DND-41 (cell line): Measurements from ENCODE around the gene GORASP2.

ENCODE experiments used
- ATAC-seq: fragments of 200-7000 bp; cut with Tn5 transposase; 3 replicates; pipeline ENCODE4 v1.9.1; 2021; ENCODE audit warnings: low read depth; ENCODE audit not compliant: insufficient read depth
- DNase-seq: peaks from one replicate; pipeline ENCODE4 v3.0.0-alpha.2; 2020
- H2AFZ ChIP-seq: 2 replicates; pipeline ENCODE4 v1.6.0; 2012; ENCODE audit warnings: low read depth, low read length
- H3K27ac ChIP-seq: 2 replicates; pipeline ENCODE4 v1.5.1; 2012; ENCODE audit warnings: low read length, inconsistent platforms
- H3K27me3 ChIP-seq: fragments of 200-600 bp; sonication (generic); 2 replicates; pipeline ENCODE4 v1.6.0; 2012; ENCODE audit warnings: low read length, mild to moderate bottlenecking, inconsistent platforms; ENCODE audit not compliant: insufficient read depth, poor library complexity
- H3K36me3 ChIP-seq: 2 replicates; pipeline ENCODE4 v1.5.1; 2012; ENCODE audit warnings: low read length, inconsistent platforms; ENCODE audit not compliant: insufficient read depth
- H3K4me1 ChIP-seq: 2 replicates; pipeline ENCODE4 v1.5.1; 2012; ENCODE audit warnings: mild to moderate bottlenecking, low read length; ENCODE audit not compliant: insufficient read depth
- H3K4me2 ChIP-seq: 2 replicates; pipeline ENCODE4 v1.6.0; 2012; ENCODE audit warnings: mild to moderate bottlenecking, moderate library complexity, low read length, inconsistent platforms; ENCODE audit not compliant: insufficient read depth
- H3K4me3 ChIP-seq, 2 experiments: fragments of 200-600 bp in 1 of 2; shearing (Covaris generic) in 1 of 2; 2 replicates each; pipeline ENCODE4 v1.5.1; 2012 to 2016; ENCODE audit warnings: inconsistent platforms in 2 of 2, low read length in 2 of 2, mild to moderate bottlenecking in 2 of 2, low read depth in 1 of 2, moderate library complexity in 1 of 2
- H3K79me2 ChIP-seq: 2 replicates; pipeline ENCODE4 v1.6.0; 2012; ENCODE audit warnings: low read length, inconsistent platforms; ENCODE audit not compliant: insufficient read depth
- H3K9ac ChIP-seq: 2 replicates; pipeline ENCODE4 v1.6.0; 2012; ENCODE audit warnings: low read depth, mild to moderate bottlenecking, inconsistent platforms, low read length, moderate library complexity
- H3K9me3 ChIP-seq: 2 replicates; pipeline ENCODE4 v1.5.1; 2012; ENCODE audit warnings: low read length, moderate library complexity, mild to moderate bottlenecking, inconsistent platforms; ENCODE audit not compliant: insufficient read depth, severe bottlenecking
- H4K20me1 ChIP-seq: 2 replicates; pipeline ENCODE4 v1.6.0; 2012; ENCODE audit warnings: low read length; ENCODE audit not compliant: insufficient read depth
- CTCF ChIP-seq: IDR thresholded peaks from 2 replicates; pipeline ENCODE4 v1.5.1; 2012; ENCODE audit warnings: borderline replicate concordance, low read length, moderate library complexity, mild to moderate bottlenecking; ENCODE audit not compliant: poor library complexity, severe bottlenecking; ENCODE audit errors: extremely low read depth
- EZH2 ChIP-seq: IDR thresholded peaks from 3 replicates; pipeline ENCODE4 v1.6.1; 2012; ENCODE audit warnings: borderline replicate concordance, low read depth, mild to moderate bottlenecking, moderate library complexity, low read length, inconsistent platforms; ENCODE audit not compliant: severe bottlenecking

Gene GORASP2

GRCh38 chr2:171016125-171016524 lies 87.1 kb downstream of the GORASP2 start:
- no peak overlapping the region for H2AFZ ChIP-seq
- no peaks in the 10 kb centered on the region for H3K9me3 ChIP-seq
- H3K36me3 ChIP-seq, result peaks cover 53% of the 10 kb centered on the region
- TF ChIP-seq CTCF (no peak), EZH2 (no peak)
- no peak overlapping the region for H3K4me2 ChIP-seq
- no peak overlapping the region for H3K27ac ChIP-seq
- H4K20me1 ChIP-seq, result no peaks in the 10 kb centered on the region
- no peak overlapping the region for H3K4me3 ChIP-seq
- H3K79me2 ChIP-seq, result 0 out of 2 replicates have a peak, but pooled peaks cover 2% of the 10 kb centered on the region
- ATAC-seq (no peak), DNase-seq (no peak)
- H3K4me1 ChIP-seq, result no peaks in the 10 kb centered on the region
- no peak overlapping the region for H3K9ac ChIP-seq
- no peaks in the 10 kb centered on the region for H3K27me3 ChIP-seq
